ENCODE results near the gene ATAD2B. TPM values are rescaled to one million over a fixed set of nuclear protein-coding genes. Genes with fewer than 3 reads are reported as not detected.
"Not testable (repeated sequence)": the region's sequence is repeated elsewhere in the genome, so short reads cannot be mapped to it uniquely, and the experiment has no call there.

Gene ATAD2B
- total RNA-seq, 1 donor from 2014 or later = 16.3 TPM

- no peak for DNase-seq (ENCODE audit: low spot score)
These were observed 137.9 kb downstream of the ATAD2B start for GRCh38 chr2:23789012-23789411.

GRCh38 chr2:23788100-23788499 is 138.8 kb downstream of the ATAD2B start:
- no peak for DNase-seq (ENCODE audit: low spot score)

GRCh38 chr2:23784971-23785370 is 142.0 kb downstream of the ATAD2B start:
- no peak for DNase-seq (ENCODE audit: low spot score)

GRCh38 chr2:23782646-23783045 is 144.3 kb downstream of the ATAD2B start:
- DNase-seq (ENCODE audit: low spot score) = no peak

- no peak for DNase-seq (ENCODE audit: low spot score)
These were observed 144.8 kb downstream of the ATAD2B start for GRCh38 chr2:23782126-23782525.

- DNase-seq (ENCODE audit: low spot score) = not testable (repeated sequence)
These were observed 146.5 kb downstream of the ATAD2B start for GRCh38 chr2:23780465-23780864.

- no peak for DNase-seq (ENCODE audit: low spot score)
These were observed 149.1 kb downstream of the ATAD2B start for GRCh38 chr2:23777826-23778225.

- DNase-seq (ENCODE audit: low spot score) = no peak
These were observed 150.9 kb downstream of the ATAD2B start for GRCh38 chr2:23776021-23776420.

GRCh38 chr2:23772684-23773083 is 154.2 kb downstream of the ATAD2B start:
- no peak for DNase-seq (ENCODE audit: low spot score)

GRCh38 chr2:23772056-23772455 is 154.9 kb downstream of the ATAD2B start:
- no peak for DNase-seq (ENCODE audit: low spot score)

GRCh38 chr2:23769364-23769763 is 157.6 kb downstream of the ATAD2B start:
- DNase-seq (ENCODE audit: low spot score) = no peak

- DNase-seq (ENCODE audit: low spot score) = no peak
These were observed 158.9 kb downstream of the ATAD2B start for GRCh38 chr2:23767876-23768621.

GRCh38 chr2:23762141-23762540 is 164.8 kb downstream of the ATAD2B start:
- DNase-seq (ENCODE audit: low spot score) = no peak

- no peak for DNase-seq (ENCODE audit: low spot score)
These were observed 165.3 kb downstream of the ATAD2B start for GRCh38 chr2:23761638-23762037.

GRCh38 chr2:23760736-23761135 is 166.2 kb downstream of the ATAD2B start:
- no peak for DNase-seq (ENCODE audit: low spot score)

- peak; percentile 37 for DNase-seq (ENCODE audit: low spot score)
These were observed 169.1 kb downstream of the ATAD2B start for GRCh38 chr2:23757686-23758433.

- DNase-seq (ENCODE audit: low spot score) = no peak
These were observed 170.2 kb downstream of the ATAD2B start for GRCh38 chr2:23756593-23757292.

- no peak for DNase-seq (ENCODE audit: low spot score)
These were observed 172.0 kb downstream of the ATAD2B start for GRCh38 chr2:23754970-23755369.

- DNase-seq (ENCODE audit: low spot score) = no peak
These were observed 173.5 kb downstream of the ATAD2B start for GRCh38 chr2:23753291-23754010.

GRCh38 chr2:23751747-23752265 is 175.1 kb downstream of the ATAD2B start:
- DNase-seq (ENCODE audit: low spot score) = no peak

GRCh38 chr2:23746141-23746863 is 180.6 kb downstream of the ATAD2B start:
- DNase-seq (ENCODE audit: low spot score) = no peak
